SK-N-MC (cell line): ENCODE results near the gene HLA-G.

Experiments used
- FOXP2 ChIP-seq: optimal IDR thresholded peaks from 2 replicates; pipeline ENCODE3; 2011; ENCODE audit warnings: mild to moderate bottlenecking, moderate library complexity; ENCODE audit not compliant: insufficient read depth; ENCODE audit errors: extremely low read length, control extremely low read depth
- POLR2AphosphoS5 ChIP-seq: IDR thresholded peaks from 2 replicates; pipeline ENCODE4 v1.6.1; 2012; ENCODE audit warnings: mild to moderate bottlenecking, low read depth, low read length, borderline replicate concordance

- TF ChIP-seq FOXP2, result no peak
- TF ChIP-seq POLR2AphosphoS5, result no peak
Measured at GRCh38 chr6:29830409-29830808, 2.8 kb downstream of the HLA-G start.
